HepG2 (cell line): ENCODE data around the gene CHMP1A. TPM values are rescaled to one million over a fixed set of nuclear protein-coding genes. Genes with fewer than 3 reads are reported as not detected.

Experiments
- HCFC1 ChIP-seq: fragments of 150-350 bp; IDR thresholded peaks from 2 replicates; pipeline ENCODE4 v1.6.1; 2014; ENCODE audit warnings: low read depth, low read length
- JUNB ChIP-seq: sonication (generic); formaldehyde crosslinking; IDR thresholded peaks from 2 replicates; pipeline ENCODE4 v1.8.0; 2022; ENCODE audit warnings: missing genetic modification reagents, mild to moderate bottlenecking, borderline replicate concordance
- MNT ChIP-seq: fragments of 450-650 bp; IDR thresholded peaks from 2 replicates; pipeline ENCODE4 v1.6.1; 2016
- MXI1 ChIP-seq: IDR thresholded peaks from 3 replicates; pipeline ENCODE4 v1.6.1; 2012; ENCODE audit warnings: low read depth, low read length, inconsistent platforms, borderline replicate concordance
- NR3C1 ChIP-seq: sonication (generic); formaldehyde crosslinking; IDR thresholded peaks from 2 replicates; pipeline ENCODE4 v1.4.0; 2020; ENCODE audit warnings: missing genetic modification reagents
- PAWR ChIP-seq: sonication (generic); formaldehyde crosslinking; IDR thresholded peaks from 2 replicates; pipeline ENCODE4 v1.4.0; 2020; ENCODE audit warnings: missing genetic modification reagents, mild to moderate bottlenecking, borderline replicate concordance
- SCMH1 ChIP-seq: sonication (generic); formaldehyde crosslinking; IDR thresholded peaks from 2 replicates; pipeline ENCODE4 v1.9.0; 2021; ENCODE audit warnings: missing genetic modification reagents, mild to moderate bottlenecking, borderline replicate concordance
- TCF7L2 ChIP-seq: IDR thresholded peaks from 2 replicates; pipeline ENCODE4 v1.6.1; 2011; ENCODE audit warnings: mild to moderate bottlenecking, low read depth, low read length, moderate library complexity
- ZNF501 ChIP-seq: sonication (generic); formaldehyde crosslinking; IDR thresholded peaks from 2 replicates; pipeline ENCODE4 v1.5.1; 2020; ENCODE audit warnings: mild to moderate bottlenecking, moderate library complexity, missing genetic modification reagents
- ZNF530 ChIP-seq: sonication (generic); formaldehyde crosslinking; IDR thresholded peaks from 2 replicates; pipeline ENCODE4 v1.5.0; 2020; ENCODE audit warnings: low read depth, mild to moderate bottlenecking, missing genetic modification reagents
- ZNF543 ChIP-seq: sonication (generic); formaldehyde crosslinking; IDR thresholded peaks from 2 replicates; pipeline ENCODE4 v1.4.0; 2020; ENCODE audit warnings: mild to moderate bottlenecking, missing genetic modification reagents
- ZNF790 ChIP-seq: sonication (generic); formaldehyde crosslinking; IDR thresholded peaks from 2 replicates; pipeline ENCODE4 v1.8.0; 2022; ENCODE audit warnings: missing genetic modification reagents, mild to moderate bottlenecking, borderline replicate concordance
- ZSCAN31 ChIP-seq: sonication (generic); formaldehyde crosslinking; IDR thresholded peaks from 2 replicates; pipeline ENCODE4 v1.5.0; 2020; ENCODE audit warnings: low read depth, mild to moderate bottlenecking, missing genetic modification reagents
- polyA plus RNA-seq, 8 experiments: library from polyadenylated mRNA; depleted of rRNA in 3 of 8; stranded (reverse) in 7 of 8; unstranded in 1 of 8; fragments of >200 nt; fragmentation: Illumina TruSeq in 4 of 8; extraction: Trizol in 4 of 8; gene quantifications; 2 replicates each; pipeline versions ENCODE4 v1.2.1 to v1.2.3, GENCODE V29; 2011 to 2016; ENCODE audit warnings: low read depth in 4 of 8, missing spikeins in 1 of 8, mixed read lengths in 1 of 8; ENCODE audit not compliant: insufficient read depth in 1 of 8
- total RNA-seq, 5 experiments: library from RNA; depleted of rRNA; stranded (reverse); fragments of >200 nt; fragmentation: Illumina TruSeq; extraction: Trizol; gene quantifications; 2 replicates each; pipeline ENCODE4 v1.2.3, GENCODE V29; 2016; ENCODE audit warnings: low read depth in 1 of 5
- TF ChIP-seq, protein P1 (sequence below): sonication (generic); formaldehyde crosslinking; IDR thresholded peaks from 2 replicates; pipeline ENCODE4 v1.5.0; 2020; ENCODE audit warnings: mild to moderate bottlenecking, missing genetic modification reagents
- TF ChIP-seq, protein P2 (sequence below): sonication (generic); formaldehyde crosslinking; conservative IDR thresholded peaks from 2 replicates; pipeline ENCODE4 v1.4.0; 2020; ENCODE audit warnings: mild to moderate bottlenecking, missing genetic modification reagents, moderate library complexity

Gene CHMP1A
- total and polyA plus RNA-seq, 2 of the 13 experiments (the other 11 are each of a cell fraction or from before 2014, with no cell fraction given) = 69.4 to 73.3 TPM

DNA sequence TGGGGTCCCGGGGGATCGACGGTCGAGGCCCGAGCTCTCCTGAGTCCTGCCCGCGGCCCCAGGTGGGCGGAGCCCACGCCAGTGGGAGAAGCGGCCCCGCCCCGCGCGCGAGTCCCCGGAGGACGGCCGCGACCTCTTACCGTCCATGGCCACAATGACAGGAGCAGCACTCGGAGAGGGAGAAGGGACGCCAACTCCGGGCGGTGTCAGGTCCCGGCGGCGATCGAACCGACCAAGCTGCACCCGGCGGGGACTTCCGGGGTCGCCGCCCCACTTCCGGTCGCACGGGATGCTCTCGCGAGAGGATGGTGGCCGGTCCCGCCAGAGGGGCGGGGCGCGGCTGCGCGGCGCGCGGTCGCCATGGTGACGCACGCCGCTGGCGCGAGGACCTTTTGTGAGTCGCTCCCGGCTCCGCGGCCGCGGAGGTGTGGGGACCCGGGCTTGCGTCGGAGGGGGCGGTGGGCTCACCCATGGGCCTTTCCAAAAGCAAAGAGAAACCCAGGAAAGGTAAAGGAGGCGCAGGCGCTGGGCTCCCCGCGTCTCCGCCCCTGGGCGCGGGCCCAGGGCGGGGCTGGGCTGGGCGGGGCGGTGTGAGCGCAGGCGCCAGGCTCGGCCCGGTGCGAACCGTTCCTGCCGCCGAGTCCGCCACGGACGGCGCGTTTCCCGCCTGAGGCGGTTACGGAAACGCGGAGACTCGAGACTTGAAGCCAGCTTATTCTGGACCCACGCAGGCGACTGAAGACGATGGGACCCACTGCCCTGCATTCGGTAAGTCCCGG lies at the start of gene CHMP1A, which contains the start of gene SPATA33 (continued):
- TF ChIP-seq ZSCAN31 (no peak; the same call in 1 of the 2 replicates), ZNF790 (peak; percentile 78; the same call in 1 of the 2 replicates), SCMH1 (CRISPR knock-in tag) (no peak), TCF7L2 (no peak), PAWR (no peak), ZNF501 (peak; percentile 91), ZNF530 (CRISPR knock-in tag) (no peak), MXI1 (peak; percentile 99), MNT (no peak; the same call in 1 of the 2 replicates), ZNF543 (no peak; the same call in none of the 2 replicates), JUNB (CRISPR knock-in tag) (no peak), NR3C1 (CRISPR knock-in tag) (no peak), HCFC1 (peak; percentile 58; the same call in 1 of the 2 replicates)
- TF ChIP-seq, protein P1, sequence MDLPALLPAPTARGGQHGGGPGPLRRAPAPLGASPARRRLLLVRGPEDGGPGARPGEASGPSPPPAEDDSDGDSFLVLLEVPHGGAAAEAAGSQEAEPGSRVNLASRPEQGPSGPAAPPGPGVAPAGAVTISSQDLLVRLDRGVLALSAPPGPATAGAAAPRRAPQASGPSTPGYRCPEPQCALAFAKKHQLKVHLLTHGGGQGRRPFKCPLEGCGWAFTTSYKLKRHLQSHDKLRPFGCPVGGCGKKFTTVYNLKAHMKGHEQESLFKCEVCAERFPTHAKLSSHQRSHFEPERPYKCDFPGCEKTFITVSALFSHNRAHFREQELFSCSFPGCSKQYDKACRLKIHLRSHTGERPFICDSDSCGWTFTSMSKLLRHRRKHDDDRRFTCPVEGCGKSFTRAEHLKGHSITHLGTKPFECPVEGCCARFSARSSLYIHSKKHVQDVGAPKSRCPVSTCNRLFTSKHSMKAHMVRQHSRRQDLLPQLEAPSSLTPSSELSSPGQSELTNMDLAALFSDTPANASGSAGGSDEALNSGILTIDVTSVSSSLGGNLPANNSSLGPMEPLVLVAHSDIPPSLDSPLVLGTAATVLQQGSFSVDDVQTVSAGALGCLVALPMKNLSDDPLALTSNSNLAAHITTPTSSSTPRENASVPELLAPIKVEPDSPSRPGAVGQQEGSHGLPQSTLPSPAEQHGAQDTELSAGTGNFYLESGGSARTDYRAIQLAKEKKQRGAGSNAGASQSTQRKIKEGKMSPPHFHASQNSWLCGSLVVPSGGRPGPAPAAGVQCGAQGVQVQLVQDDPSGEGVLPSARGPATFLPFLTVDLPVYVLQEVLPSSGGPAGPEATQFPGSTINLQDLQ = no peak
- TF ChIP-seq, protein P2, sequence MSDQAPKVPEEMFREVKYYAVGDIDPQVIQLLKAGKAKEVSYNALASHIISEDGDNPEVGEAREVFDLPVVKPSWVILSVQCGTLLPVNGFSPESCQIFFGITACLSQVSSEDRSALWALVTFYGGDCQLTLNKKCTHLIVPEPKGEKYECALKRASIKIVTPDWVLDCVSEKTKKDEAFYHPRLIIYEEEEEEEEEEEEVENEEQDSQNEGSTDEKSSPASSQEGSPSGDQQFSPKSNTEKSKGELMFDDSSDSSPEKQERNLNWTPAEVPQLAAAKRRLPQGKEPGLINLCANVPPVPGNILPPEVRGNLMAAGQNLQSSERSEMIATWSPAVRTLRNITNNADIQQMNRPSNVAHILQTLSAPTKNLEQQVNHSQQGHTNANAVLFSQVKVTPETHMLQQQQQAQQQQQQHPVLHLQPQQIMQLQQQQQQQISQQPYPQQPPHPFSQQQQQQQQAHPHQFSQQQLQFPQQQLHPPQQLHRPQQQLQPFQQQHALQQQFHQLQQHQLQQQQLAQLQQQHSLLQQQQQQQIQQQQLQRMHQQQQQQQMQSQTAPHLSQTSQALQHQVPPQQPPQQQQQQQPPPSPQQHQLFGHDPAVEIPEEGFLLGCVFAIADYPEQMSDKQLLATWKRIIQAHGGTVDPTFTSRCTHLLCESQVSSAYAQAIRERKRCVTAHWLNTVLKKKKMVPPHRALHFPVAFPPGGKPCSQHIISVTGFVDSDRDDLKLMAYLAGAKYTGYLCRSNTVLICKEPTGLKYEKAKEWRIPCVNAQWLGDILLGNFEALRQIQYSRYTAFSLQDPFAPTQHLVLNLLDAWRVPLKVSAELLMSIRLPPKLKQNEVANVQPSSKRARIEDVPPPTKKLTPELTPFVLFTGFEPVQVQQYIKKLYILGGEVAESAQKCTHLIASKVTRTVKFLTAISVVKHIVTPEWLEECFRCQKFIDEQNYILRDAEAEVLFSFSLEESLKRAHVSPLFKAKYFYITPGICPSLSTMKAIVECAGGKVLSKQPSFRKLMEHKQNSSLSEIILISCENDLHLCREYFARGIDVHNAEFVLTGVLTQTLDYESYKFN (CRISPR knock-in tag) = peak; percentile 27; the same call in 1 of the 2 replicates
